K562 (cell line): ENCODE measurements around the gene LIPE. TPM values are rescaled to one million over a fixed set of nuclear protein-coding genes. Genes with fewer than 3 reads are reported as not detected.

Experiments used
- ADNP ChIP-seq: fragments of 200-800 bp; sonication (Bioruptor generic); IDR thresholded peaks from 2 replicates; pipeline ENCODE4 v1.6.1; 2016; ENCODE audit warnings: missing genetic modification characterization, missing compliant biosample characterization
- ATF6 ChIP-seq: sonication (generic); formaldehyde crosslinking; IDR thresholded peaks from 2 replicates; pipeline ENCODE4 v1.4.0; 2020; ENCODE audit warnings: mild to moderate bottlenecking, missing genetic modification reagents
- DNMT1 ChIP-seq: fragments of 450-650 bp; IDR thresholded peaks from 2 replicates; pipeline ENCODE4 v1.6.1; 2016; ENCODE audit warnings: antibody characterized with exemption, mild to moderate bottlenecking
- EGR1 ChIP-seq: fragments of 450-650 bp; conservative IDR thresholded peaks from 2 replicates; pipeline ENCODE4 v1.6.1; 2017; ENCODE audit warnings: mild to moderate bottlenecking
- FOXJ3 ChIP-seq: sonication (generic); formaldehyde crosslinking; IDR thresholded peaks from 2 replicates; pipeline ENCODE4 v1.4.0; 2020; ENCODE audit warnings: mild to moderate bottlenecking, missing genetic modification reagents
- GATA2 ChIP-seq: sonication (generic); formaldehyde crosslinking; IDR thresholded peaks from 2 replicates; pipeline ENCODE4 v1.4.0; 2020; ENCODE audit warnings: mild to moderate bottlenecking, missing genetic modification reagents
- GTF2A2 ChIP-seq: IDR thresholded peaks from 2 replicates; pipeline ENCODE4 v1.6.1; 2016; ENCODE audit warnings: mild to moderate bottlenecking, missing genetic modification characterization, missing compliant biosample characterization
- HDAC2 ChIP-seq: fragments of 450-650 bp; IDR thresholded peaks from 2 replicates; pipeline ENCODE4 v1.6.1; 2016; ENCODE audit warnings: mild to moderate bottlenecking
- MAZ ChIP-seq, 2 experiments: fragments of 450-650 bp in 1 of 2; sonication (generic) in 1 of 2; formaldehyde crosslinking; IDR thresholded peaks in 1 of 2; conservative IDR thresholded peaks in 1 of 2; 2 replicates each; pipeline versions ENCODE4 v1.4.0 to v1.5.0; 2020; ENCODE audit warnings: mild to moderate bottlenecking in 1 of 2, missing genetic modification reagents in 1 of 2
- MTF1 ChIP-seq: fragments of 250-450 bp; sonication (Bioruptor Pico); IDR thresholded peaks from 2 replicates; pipeline ENCODE4 v1.9.0; 2021; ENCODE audit warnings: moderate library complexity, mild to moderate bottlenecking, inconsistent platforms, borderline replicate concordance
- NUFIP1 ChIP-seq: fragments of 450-650 bp; IDR thresholded peaks from 2 replicates; pipeline ENCODE4 v1.6.1; 2018; ENCODE audit not compliant: partially characterized antibody
- RAD21 ChIP-seq, 2 experiments: fragments of 250-450 bp in 1 of 2; fragments of 450-650 bp in 1 of 2; sonication (Bioruptor Pico) in 1 of 2; formaldehyde crosslinking in 1 of 2; IDR thresholded peaks in 1 of 2; conservative IDR thresholded peaks in 1 of 2; 2 replicates each; pipeline versions ENCODE4 v1.4.0 to v1.8.0; 2020 to 2022; ENCODE audit warnings: mild to moderate bottlenecking in 2 of 2, moderate library complexity in 1 of 2
- RCOR1 ChIP-seq, 2 experiments: IDR thresholded peaks; 2 replicates each; pipeline ENCODE4 v1.6.1; 2012; ENCODE audit warnings: low read depth in 2 of 2, low read length in 2 of 2, borderline replicate concordance in 1 of 2, improper control_type of control experiment in 1 of 2
- SAFB ChIP-seq: fragments of 200-400 bp; formaldehyde crosslinking; IDR thresholded peaks from 2 replicates; pipeline ENCODE4 v1.6.1; 2017; ENCODE audit warnings: low read depth, low read length, borderline replicate concordance
- SLC30A9 ChIP-seq: fragments of 250-450 bp; sonication (Bioruptor Pico); IDR thresholded peaks from 2 replicates; pipeline ENCODE4 v1.8.0; 2022; ENCODE audit warnings: mild to moderate bottlenecking, moderate library complexity
- SMC3 ChIP-seq: conservative IDR thresholded peaks from 2 replicates; pipeline ENCODE4 v1.6.1; 2011; ENCODE audit warnings: low read depth, low read length, improper control_type of control experiment; ENCODE audit not compliant: insufficient read depth
- SRSF7 ChIP-seq: fragments of 200-400 bp; formaldehyde crosslinking; optimal IDR thresholded peaks from 2 replicates; pipeline ENCODE3; 2017; ENCODE audit warnings: mild to moderate bottlenecking, low read depth, low read length
- TAF7 ChIP-seq: fragments of 450-650 bp; IDR thresholded peaks from 2 replicates; pipeline ENCODE4 v1.6.1; 2016; ENCODE audit warnings: missing genetic modification characterization, missing compliant biosample characterization
- VEZF1 ChIP-seq: fragments of 200-800 bp; sonication (Bioruptor generic); IDR thresholded peaks from 2 replicates; pipeline ENCODE4 v1.6.1; 2017; ENCODE audit warnings: missing genetic modification characterization, missing compliant biosample characterization
- ZEB2 ChIP-seq: fragments of 450-650 bp; IDR thresholded peaks from 2 replicates; pipeline ENCODE4 v1.6.1; 2016
- ZKSCAN1 ChIP-seq: fragments of 150-350 bp; IDR thresholded peaks from 2 replicates; pipeline ENCODE4 v1.6.1; 2016; ENCODE audit warnings: low read depth, low read length
- ZNF239 ChIP-seq: fragments of 250-450 bp; sonication (Bioruptor Pico); IDR thresholded peaks from 2 replicates; pipeline ENCODE4 v1.4.0; 2020; ENCODE audit warnings: mild to moderate bottlenecking
- ZNF263 ChIP-seq: sonication (generic); formaldehyde crosslinking; IDR thresholded peaks from 2 replicates; pipeline ENCODE4 v1.8.0; 2022; ENCODE audit warnings: mild to moderate bottlenecking, missing genetic modification reagents, borderline replicate concordance
- ZNF511 ChIP-seq: sonication (generic); formaldehyde crosslinking; IDR thresholded peaks from 2 replicates; pipeline ENCODE4 v1.8.0; 2022; ENCODE audit warnings: mild to moderate bottlenecking, missing genetic modification reagents
- polyA plus RNA-seq, 8 experiments: library from polyadenylated mRNA; depleted of rRNA in 4 of 8; stranded (reverse) in 5 of 8; unstranded in 3 of 8; fragments of >200 nt; fragmentation: Nextera tagmentation in 2 of 8; fragmentation: Illumina TruSeq in 1 of 8; extraction: Ambion mirVana in 2 of 8; extraction: Trizol in 1 of 8; gene quantifications; 2 replicates each; pipeline versions ENCODE4 v1.2.1 to v1.2.3, GENCODE V29; 2011 to 2014; ENCODE audit warnings: inconsistent platforms in 1 of 8, missing spikeins in 1 of 8
- total RNA-seq, 7 experiments: library from RNA; depleted of rRNA in 6 of 7; stranded (reverse); fragments of >200 nt in 6 of 7; fragmentation: Illumina TruSeq in 2 of 7; extraction: Trizol in 2 of 7; gene quantifications; 2 replicates each; pipeline versions ENCODE4 v1.2.1 to v1.2.3, GENCODE V29; 2011 to 2021; ENCODE audit warnings: low replicate concordance in 1 of 7
- TF ChIP-seq, protein P1 (sequence below): fragments of 250-450 bp; sonication (Bioruptor Pico); IDR thresholded peaks from 2 replicates; pipeline ENCODE4 v1.4.0; 2020

Gene LIPE
- total and polyA plus RNA-seq, 9 of the 15 experiments (the other 6 are each of a cell fraction or from before 2014, with no cell fraction given), result 0.22 TPM; not detected in 8

DNA sequence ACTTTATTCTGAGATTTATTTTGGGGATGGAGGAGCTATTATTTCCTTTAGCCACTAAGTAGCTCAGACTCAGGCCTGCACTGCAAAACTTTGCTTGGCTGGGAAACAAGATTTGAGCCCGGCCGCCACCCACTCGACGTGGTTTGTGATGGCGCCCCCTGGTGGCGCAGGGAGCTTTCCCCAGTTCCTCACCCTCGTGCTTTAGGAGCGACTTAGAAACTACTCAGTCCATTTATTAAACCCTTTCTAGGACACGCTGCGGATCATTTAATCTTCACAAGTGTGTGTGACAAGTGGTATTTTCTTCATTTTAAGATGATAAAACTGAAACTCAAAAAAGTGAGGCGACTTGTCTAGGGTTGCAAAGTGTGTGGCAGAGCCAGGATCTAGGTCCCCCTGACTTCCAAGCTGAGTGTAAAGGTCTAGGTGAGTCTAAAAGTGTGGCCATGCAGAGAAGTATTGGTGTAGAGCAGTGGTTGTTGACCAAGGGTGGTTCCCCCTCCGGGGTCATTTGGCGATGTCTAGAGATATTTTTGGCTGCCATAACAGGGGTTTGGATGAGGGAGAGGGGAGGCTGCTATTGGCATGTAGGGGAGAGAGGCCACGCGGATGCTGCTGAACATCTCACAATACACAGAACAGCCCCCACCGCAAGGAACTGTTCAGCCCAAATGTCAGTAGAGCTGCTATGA is 13.3 kb upstream of the LIPE start (continued):
- TF ChIP-seq NUFIP1, result no peak
- no peak for TF ChIP-seq MTF1
- TF ChIP-seq HDAC2, result no peak
- peak in 1 of 2 experiments; percentile 54; a peak in 1 of 4 replicates for TF ChIP-seq MAZ (CRISPR knock-in tag; conservative IDR thresholded peaks at IDR 0.05 in 1 of 2, IDR thresholded peaks at IDR 0.05 in 1 of 2)
- TF ChIP-seq ZEB2, result no peak
- TF ChIP-seq FOXJ3, result no peak
- no peak for TF ChIP-seq DNMT1
- TF ChIP-seq SRSF7, result no peak
- no peak for TF ChIP-seq ZNF511 (CRISPR knock-in tag)
- no peak for TF ChIP-seq ZNF263 (CRISPR knock-in tag)
- no peak for TF ChIP-seq ADNP (tag)
- TF ChIP-seq VEZF1, result no peak
- no peak for TF ChIP-seq ZNF239 (CRISPR knock-in tag)
- TF ChIP-seq ZKSCAN1, result no peak
- TF ChIP-seq, protein P1, sequence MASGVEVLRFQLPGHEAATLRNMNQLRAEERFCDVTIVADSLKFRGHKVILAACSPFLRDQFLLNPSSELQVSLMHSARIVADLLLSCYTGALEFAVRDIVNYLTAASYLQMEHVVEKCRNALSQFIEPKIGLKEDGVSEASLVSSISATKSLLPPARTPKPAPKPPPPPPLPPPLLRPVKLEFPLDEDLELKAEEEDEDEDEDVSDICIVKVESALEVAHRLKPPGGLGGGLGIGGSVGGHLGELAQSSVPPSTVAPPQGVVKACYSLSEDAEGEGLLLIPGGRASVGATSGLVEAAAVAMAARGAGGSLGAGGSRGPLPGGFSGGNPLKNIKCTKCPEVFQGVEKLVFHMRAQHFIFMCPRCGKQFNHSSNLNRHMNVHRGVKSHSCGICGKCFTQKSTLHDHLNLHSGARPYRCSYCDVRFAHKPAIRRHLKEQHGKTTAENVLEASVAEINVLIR, result no peak
- peak; percentile 51 for TF ChIP-seq SMC3
- TF ChIP-seq ATF6 (CRISPR knock-in tag), result 0 out of 2 replicates have a peak, but pooled peaks have one; percentile 63
- peak; percentile 23 to 64; a peak in 3 of 4 replicates for TF ChIP-seq RAD21 (CRISPR knock-in tag; conservative IDR thresholded peaks at IDR 0.05 in 1 of 2, IDR thresholded peaks at IDR 0.05 in 1 of 2)
- TF ChIP-seq TAF7, result no peak
- TF ChIP-seq EGR1, result peak; percentile 43
- TF ChIP-seq GTF2A2 (tag), result no peak
- peak in 1 of 2 experiments; percentile 29; a peak in 1 of 4 replicates for TF ChIP-seq RCOR1 (IDR thresholded peaks at IDR 0.05; ENCODE audit: borderline replicate concordance in 1 of 2, low read depth in 2 of 2, low read length in 2 of 2)
- no peak for TF ChIP-seq GATA2 (CRISPR knock-in tag)
- no peak for TF ChIP-seq SAFB
- no peak for TF ChIP-seq SLC30A9 (CRISPR knock-in tag)
